SKM-1 (cell line): Measurements from ENCODE around the gene MYOD1.
A peak's percentile ranks its signal among the peaks of the same experiment; 100 is the strongest.

Experiments
- DNase-seq: peaks from one replicate; lab custom pipeline; 2025; ENCODE audit not compliant: unreplicated experiment; lab: John Stamatoyannopoulos, UW

Gene MYOD1

GRCh38 chr11:17700991-17701390 lies 18.4 kb upstream of the MYOD1 start:
- DNase-seq, result no peak

- no peak for DNase-seq
These were observed 16.5 kb upstream of the MYOD1 start for GRCh38 chr11:17702876-17703275.

- no peak for DNase-seq
These were observed 15.4 kb upstream of the MYOD1 start for GRCh38 chr11:17703951-17704350.

- no peak for DNase-seq
These were observed 11.5 kb upstream of the MYOD1 start for GRCh38 chr11:17707830-17708229.

GRCh38 chr11:17711836-17712235 lies 7.5 kb upstream of the MYOD1 start:
- no peak for DNase-seq

GRCh38 chr11:17713851-17714250 lies 5.5 kb upstream of the MYOD1 start:
- DNase-seq, result no peak

- no peak for DNase-seq
These were observed 5.0 kb upstream of the MYOD1 start for GRCh38 chr11:17714356-17714854.

- DNase-seq, result no peak
These were observed 4.5 kb upstream of the MYOD1 start for GRCh38 chr11:17714870-17715269.

- DNase-seq, result no peak
These were observed 2.6 kb upstream of the MYOD1 start for GRCh38 chr11:17716807-17717206.

- DNase-seq, result no peak
These were observed 1.4 kb upstream of the MYOD1 start for GRCh38 chr11:17718015-17718414.

GRCh38 chr11:17718510-17718962 lies 835 bp upstream of the MYOD1 start:
- no peak for DNase-seq

- no peak for DNase-seq
These were observed 796 bp downstream of the MYOD1 start for GRCh38 chr11:17719938-17720795.

- no peak for DNase-seq
These were observed 1.4 kb downstream of the MYOD1 start for GRCh38 chr11:17720796-17721171.

GRCh38 chr11:17721242-17721999 lies 2.0 kb downstream of the MYOD1 start:
- no peak for DNase-seq

GRCh38 chr11:17722000-17722643 lies 2.8 kb downstream of the MYOD1 start:
- no peak for DNase-seq

GRCh38 chr11:17724020-17724908 lies 4.9 kb downstream of the MYOD1 start:
- no peak for DNase-seq

GRCh38 chr11:17725174-17725573 lies 5.8 kb downstream of the MYOD1 start:
- DNase-seq, result no peak

- no peak for DNase-seq
These were observed 10.8 kb downstream of the MYOD1 start for GRCh38 chr11:17730137-17730536.

GRCh38 chr11:17730608-17731462 lies 11.5 kb downstream of the MYOD1 start:
- peak; percentile 55 for DNase-seq

GRCh38 chr11:17733261-17733660 lies 13.9 kb downstream of the MYOD1 start:
- no peak for DNase-seq
